Activated gamma-delta T cell treated with anti-CD3 and anti-CD28 coated beads, Interleukin-2, amount 50 U/mL, for 16 hours (primary cell): ENCODE results near the gene PABPC4L.
"Not testable (repeated sequence)": the region's sequence is repeated elsewhere in the genome, so short reads cannot be mapped to it uniquely, and the experiment has no call there.

Source experiments
- DNase-seq: peaks from one replicate; pipeline ENCODE4 v3.0.0-alpha.2; 2020; ENCODE audit warnings: low read depth

The PABPC4L gene

GRCh38 chr4:134201216-134202161, at the start of gene PABPC4L:
Gene PABPC4L, minus strand, starts transcription at chr4:134201789. Its CDS starts 770 bp downstream, at chr4:134201019.
- DNase-seq = no peak

DNA sequence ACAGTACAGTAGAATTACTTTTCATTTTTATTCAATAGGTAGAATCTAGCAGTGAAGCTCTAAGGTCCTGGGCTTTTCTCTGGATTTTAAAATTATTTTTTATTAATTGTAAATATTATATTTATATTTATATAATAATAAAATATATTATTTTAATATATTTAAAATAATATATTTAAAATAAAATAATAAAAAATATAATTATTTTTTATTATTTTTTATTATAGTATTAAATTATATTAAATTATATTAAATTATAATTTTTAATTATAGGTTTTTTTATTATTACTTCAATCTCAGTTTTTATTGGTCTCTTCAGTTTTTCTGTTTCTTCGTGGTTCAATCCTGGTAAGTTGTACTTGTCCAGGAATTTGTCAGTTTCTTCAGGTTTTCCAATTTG, 49.7 kb upstream of the PABPC4L start:
- no peak for DNase-seq

GRCh38 chr4:134243742-134244713, 42.4 kb upstream of the PABPC4L start:
- no peak for DNase-seq

GRCh38 chr4:134219043-134219442, 17.5 kb upstream of the PABPC4L start:
- no peak for DNase-seq

- DNase-seq = no peak
These were observed 14.8 kb upstream of the PABPC4L start for GRCh38 chr4:134216411-134216810.

GRCh38 chr4:134215620-134216344, 14.2 kb upstream of the PABPC4L start:
- no peak for DNase-seq

DNA sequence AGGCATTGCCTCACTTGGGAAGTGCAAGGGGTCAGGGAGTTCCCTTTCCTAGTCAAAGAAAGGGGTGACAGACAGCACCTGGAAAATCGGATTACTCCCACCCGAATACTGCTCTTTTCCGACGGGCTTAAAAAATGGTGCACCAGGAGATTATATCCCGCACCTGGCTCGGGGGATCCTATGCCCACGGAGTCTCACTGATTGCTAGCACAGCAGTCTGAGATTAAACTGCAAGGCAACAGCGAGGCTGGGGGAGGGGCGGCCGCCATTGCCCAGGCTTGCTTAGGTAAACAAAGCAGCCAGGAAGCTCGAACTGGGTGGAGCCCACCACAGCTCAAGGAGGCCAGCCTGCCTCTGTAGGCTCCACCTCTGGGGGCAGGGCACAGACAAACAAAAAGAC, 6.4 kb upstream of the PABPC4L start:
- DNase-seq = not testable (repeated sequence)

DNA sequence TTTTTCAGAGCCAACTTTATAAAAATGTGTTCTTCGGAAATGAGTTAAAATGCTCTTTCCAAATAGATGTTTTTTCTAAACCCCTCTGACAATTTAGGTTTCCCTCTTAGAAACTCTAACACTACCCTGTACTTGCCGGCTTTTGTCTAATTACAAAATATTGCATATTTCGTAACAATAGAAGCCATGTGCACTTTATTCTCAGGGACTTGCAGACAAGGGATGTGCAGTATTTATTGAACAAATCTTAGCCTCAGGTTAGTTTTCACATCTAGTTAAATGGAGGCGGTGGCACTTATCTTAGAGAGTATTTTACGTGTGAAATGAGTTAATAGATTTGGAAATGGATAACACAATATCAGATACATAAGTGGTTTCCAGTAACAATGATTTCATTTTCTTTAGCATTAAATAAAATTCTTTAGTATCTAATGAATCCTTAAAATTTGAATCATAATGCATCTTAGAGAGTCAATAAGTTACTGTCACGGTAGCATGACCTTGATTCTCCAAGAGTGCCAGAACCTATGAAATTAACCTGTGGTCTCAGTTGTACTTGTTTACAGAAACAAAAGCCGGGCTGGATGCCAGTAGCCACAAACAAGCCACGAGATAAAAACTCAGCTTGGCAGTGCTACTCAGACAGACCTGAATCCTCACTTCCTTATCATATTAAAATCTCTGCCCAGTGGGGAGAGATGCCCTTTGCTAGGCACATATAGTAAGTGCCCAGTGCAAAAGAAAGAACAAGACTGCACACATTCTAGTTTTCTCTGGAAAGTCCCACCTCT, 772 bp upstream of the PABPC4L start:
- no peak for DNase-seq

- DNase-seq = no peak
These were observed 776 bp downstream of the PABPC4L start for GRCh38 chr4:134200811-134201215.

- DNase-seq = no peak
These were observed 11.6 kb downstream of the PABPC4L start for GRCh38 chr4:134189949-134190348.

DNA sequence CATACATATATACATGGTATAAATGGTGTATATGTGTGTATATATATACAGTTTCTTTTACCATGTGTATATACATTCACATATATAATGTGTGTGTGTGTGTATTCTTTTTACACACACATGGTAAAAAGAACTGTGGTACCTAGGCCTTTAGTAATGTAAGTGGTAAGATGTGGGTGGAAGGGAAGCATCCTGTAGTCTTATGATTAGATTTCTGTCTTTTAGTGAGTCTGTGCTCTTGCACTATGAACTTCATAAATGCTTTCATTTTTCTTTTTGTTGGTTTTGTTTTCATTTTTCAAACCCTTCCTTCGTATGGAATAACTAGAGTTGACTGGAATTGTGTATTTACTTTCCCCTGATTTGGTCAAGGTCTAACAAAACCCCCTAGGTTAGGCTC, 12.1 kb downstream of the PABPC4L start:
- DNase-seq = no peak

DNA sequence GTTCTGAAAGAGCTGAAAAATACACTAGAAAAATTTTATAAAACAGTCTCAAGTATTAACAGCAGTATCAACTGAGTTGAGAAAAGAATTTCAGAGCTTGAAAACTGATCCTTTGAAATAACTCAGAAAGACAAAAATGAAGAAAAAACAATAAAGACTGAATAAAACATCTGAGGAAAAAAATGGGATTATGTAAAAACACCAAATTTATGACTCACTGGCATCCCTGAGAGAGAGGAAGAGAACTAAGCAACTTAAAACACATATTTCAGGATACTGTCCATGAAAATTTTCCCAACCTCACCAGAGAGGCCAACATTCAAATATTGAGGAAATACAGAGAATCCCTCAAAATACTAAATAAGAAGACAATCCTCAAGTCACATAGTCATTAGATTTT, 22.9 kb downstream of the PABPC4L start:
- no peak for DNase-seq

DNA sequence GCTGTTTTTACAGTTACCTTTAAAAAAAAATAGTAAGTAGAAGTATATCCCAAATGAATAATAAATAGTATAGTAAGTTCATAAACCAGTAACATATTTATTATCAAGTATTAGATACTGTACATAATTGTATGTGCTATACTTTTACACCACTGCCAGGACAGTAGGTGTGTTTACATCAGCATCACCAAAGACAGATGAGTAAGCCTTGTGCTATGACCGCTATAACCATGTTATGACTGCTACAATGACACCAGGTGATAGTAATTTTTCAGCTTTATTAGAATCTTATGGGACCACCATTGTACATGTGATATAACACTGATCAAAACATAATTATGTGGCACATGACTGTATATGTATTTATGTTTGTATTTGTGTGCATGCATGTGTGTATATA, 27.3 kb downstream of the PABPC4L start:
- no peak for DNase-seq

- no peak for DNase-seq
These were observed 41.4 kb downstream of the PABPC4L start for GRCh38 chr4:134160211-134160610.

GRCh38 chr4:134154097-134154496, 47.5 kb downstream of the PABPC4L start:
- no peak for DNase-seq

GRCh38 chr4:134147941-134148340, 53.6 kb downstream of the PABPC4L start:
- DNase-seq = no peak
